Gastrocnemius medialis (tissue), 4 donors: ENCODE measurements around the gene NKD1. TPM values are rescaled to one million over a fixed set of nuclear protein-coding genes. Genes with fewer than 3 reads are reported as not detected.

ENCODE experiments used
- ATAC-seq, 2 donors: fragments of 150-250 bp; one replicate each; pipeline ENCODE4 v1.9.1; 2016
- DNase-seq, 2 donors: peaks; one replicate each; pipeline ENCODE4 v3.0.0-alpha.2; 2019
- H3K27ac ChIP-seq, 4 donors: fragments of 200-600 bp; sonication (generic); 1 replicate in 1 of 4; 2 replicates in 3 of 4; pipeline ENCODE4 v1.5.1; 2016 to 2018; ENCODE audit warnings: mild to moderate bottlenecking in 2 of 4, moderate library complexity in 1 of 4
- H3K27me3 ChIP-seq, 3 donors: fragments of 200-600 bp; sonication (generic) in 2 of 3; 1 replicate in 1 of 3; 2 replicates in 2 of 3; pipeline versions ENCODE4 v1.5.1 to v1.6.0; 2016 to 2019; ENCODE audit warnings: mild to moderate bottlenecking in 1 of 3, moderate library complexity in 1 of 3
- H3K36me3 ChIP-seq, 2 donors: fragments of 200-600 bp; sonication (generic) in 1 of 2; one replicate each; pipeline ENCODE4 v1.5.1; 2017 to 2018
- H3K4me1 ChIP-seq, 2 donors: fragments of 200-600 bp; sonication (generic) in 1 of 2; one replicate each; pipeline ENCODE4 v1.5.1; 2016 to 2017; ENCODE audit warnings: mild to moderate bottlenecking in 2 of 2
- H3K4me3 ChIP-seq, 4 donors: fragments of 200-600 bp; sonication (generic) in 3 of 4; 1 replicate in 1 of 4; 2 replicates in 3 of 4; pipeline ENCODE4 v1.5.1; 2016 to 2019; ENCODE audit warnings: mild to moderate bottlenecking in 2 of 4
- H3K9me3 ChIP-seq, 3 donors: fragments of 200-600 bp; sonication (generic) in 2 of 3; 1 replicate in 1 of 3; 2 replicates in 2 of 3; pipeline ENCODE4 v1.5.1; 2016 to 2019
- CTCF ChIP-seq, 5 experiments: fragments of 450-650 bp in 3 of 5; fragments of 200-600 bp in 2 of 5; sonication (generic) in 2 of 5; IDR thresholded peaks in 4 of 5; conservative IDR thresholded peaks in 1 of 5; 1 replicate in 4 of 5; 2 replicates in 1 of 5; pipeline ENCODE4 v1.5.1; 2016 to 2019; ENCODE audit warnings: antibody characterized with exemption in 5 of 5, mild to moderate bottlenecking in 3 of 5, moderate library complexity in 3 of 5
- POLR2A ChIP-seq, 2 donors: fragments of 450-650 bp; IDR thresholded peaks; one replicate each; pipeline ENCODE4 v1.6.1; 2017; ENCODE audit warnings: antibody characterized with exemption in 2 of 2, mild to moderate bottlenecking in 2 of 2, moderate library complexity in 2 of 2
- in situ Hi-C, 4 donors: fragments of 200-750 bp; cut with MboI; loops; one replicate each; pipeline versions ENCODE4 v1.15.0 to v1.8.0; 2017; ENCODE audit warnings: low sequenced_read_pairs in 4 of 4
- intact Hi-C: fragments of 100-400 bp; cut with DNase I; formaldehyde crosslinking; loops from one replicate; pipeline ENCODE4 v1.15.1; 2023; ENCODE audit warnings: low total_unique reads
- total RNA-seq, 4 donors: library from RNA; depleted of rRNA; stranded (reverse); fragments of >200 nt; gene quantifications; one replicate each; pipeline versions ENCODE4 v1.1.0 to v1.2.3, GENCODE V29; 2016

Gene NKD1
- total RNA-seq, 4 donors from 2014 or later = 0.10 to 0.75 (median 0.19) TPM

- no peak for ATAC-seq
- H3K36me3 ChIP-seq = no peaks in the 10 kb centered on the region
- H3K4me3 ChIP-seq = no peak overlapping the region
- H3K9me3 ChIP-seq = no peaks in the 10 kb centered on the region
- no peaks in the 10 kb centered on the region for H3K4me1 ChIP-seq
- intact Hi-C loops (no loop called here), in situ Hi-C loops (no loop called here)
- no peaks in the 10 kb centered on the region for H3K27me3 ChIP-seq
- TF ChIP-seq POLR2A (IDR thresholded peaks at IDR 0.05) = no peak
- TF ChIP-seq CTCF (IDR thresholded peaks at IDR 0.05 in 4 of 5, conservative IDR thresholded peaks at IDR 0.05 in 1 of 5) = no peak
- H3K27ac ChIP-seq = no peak overlapping the region
- no peak for DNase-seq
Measured at GRCh38 chr16:50562657-50563056, 14.5 kb downstream of the NKD1 start.

GRCh38 chr16:50563989-50564388 is 15.8 kb downstream of the NKD1 start:
- Histone ChIP-seq H3K27ac (no peak overlapping the region), H3K27me3 (no peaks in the 10 kb centered on the region), H3K36me3 (no peaks in the 10 kb centered on the region), H3K4me1 (no peaks in the 10 kb centered on the region), H3K9me3 (no peaks in the 10 kb centered on the region), H3K4me3 (no peak overlapping the region)
- in situ Hi-C loops = no loop called here
- ATAC-seq (no peak), DNase-seq (no peak)
- no peak for TF ChIP-seq CTCF (IDR thresholded peaks at IDR 0.05 in 4 of 5, conservative IDR thresholded peaks at IDR 0.05 in 1 of 5)
- TF ChIP-seq POLR2A (IDR thresholded peaks at IDR 0.05) = no peak
- intact Hi-C loops = no loop called here

DNA sequence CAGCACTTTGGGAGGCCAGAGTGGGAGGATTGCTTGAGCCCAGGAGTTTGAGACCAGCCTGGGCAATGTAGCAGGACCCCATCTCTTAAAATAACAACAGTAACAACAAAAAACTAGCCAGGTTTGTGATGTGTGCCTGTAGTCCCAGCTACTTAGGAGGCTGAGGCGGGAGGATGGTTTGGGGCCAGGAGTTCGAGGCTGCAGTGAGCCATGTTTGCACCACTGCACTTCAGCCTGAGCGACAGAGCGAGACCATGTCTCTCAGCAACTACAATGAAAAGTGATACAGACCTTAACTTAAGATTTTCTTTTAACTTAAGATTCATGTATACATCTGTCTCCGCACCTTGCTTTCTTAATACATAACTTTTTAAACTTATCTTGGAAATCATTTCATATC is 17.2 kb downstream of the NKD1 start:
- intact Hi-C loops = no loop called here
- Histone ChIP-seq H3K27me3 (no peaks in the 10 kb centered on the region), H3K4me3 (no peak overlapping the region), H3K4me1 (no peaks in the 10 kb centered on the region), H3K27ac (no peak overlapping the region), H3K9me3 (no peaks in the 10 kb centered on the region), H3K36me3 (no peaks in the 10 kb centered on the region)
- ATAC-seq (no peak), DNase-seq (no peak)
- TF ChIP-seq POLR2A (IDR thresholded peaks at IDR 0.05) (no peak), CTCF (IDR thresholded peaks at IDR 0.05 in 4 of 5, conservative IDR thresholded peaks at IDR 0.05 in 1 of 5) (no peak)
- in situ Hi-C loops = no loop called here

- TF ChIP-seq CTCF (IDR thresholded peaks at IDR 0.05 in 4 of 5, conservative IDR thresholded peaks at IDR 0.05 in 1 of 5) (no peak), POLR2A (IDR thresholded peaks at IDR 0.05) (no peak)
- H3K36me3 ChIP-seq = no peaks in the 10 kb centered on the region
- no peaks in the 10 kb centered on the region for H3K27me3 ChIP-seq
- in situ Hi-C loops (no loop called here), intact Hi-C loops (no loop called here)
- no peak for DNase-seq
- H3K27ac ChIP-seq = no peak overlapping the region
- no peak overlapping the region for H3K4me3 ChIP-seq
- H3K4me1 ChIP-seq = no peaks in the 10 kb centered on the region
- no peaks in the 10 kb centered on the region for H3K9me3 ChIP-seq
- no peak for ATAC-seq
Measured at GRCh38 chr16:50566014-50566962, 18.1 kb downstream of the NKD1 start.
